A549 (cell line): ENCODE results near the gene TERF2IP. TPM values are rescaled to one million over a fixed set of nuclear protein-coding genes. Genes with fewer than 3 reads are reported as not detected.

Source experiments
- ATAC-seq, 2 experiments: fragments of 200-7000 bp in 1 of 2; fragments of >200 bp in 1 of 2; cut with Nextera tagmentation in 1 of 2; cut with Tn5 transposase in 1 of 2; 3 replicates each; pipeline versions ENCODE4 v1.8.0 to v1.9.1; 2018 to 2020; ENCODE audit warnings: mild to moderate bottlenecking in 1 of 2, moderate library complexity in 1 of 2
- CTCF ChIA-PET: fragments of 300-600 bp; sonication (Branson Sonifier 250); formaldehyde crosslinking; extraction: SDS; loops from one replicate; lab custom pipeline; 2021; ENCODE audit warnings: antibody characterized with exemption, inconsistent platforms; lab: Yijun Ruan, JAX
- POLR2A ChIA-PET: fragments of 350-600 bp; formaldehyde crosslinking; extraction: SDS; loops from one replicate; lab custom pipeline; 2021; ENCODE audit warnings: antibody characterized with exemption, inconsistent platforms; lab: Yijun Ruan, JAX
- DNase-seq, 2 experiments: peaks; one replicate each; pipeline versions ENCODE4 v3.0.0 to v3.0.0-alpha.2; 2011 to 2016; ENCODE audit warnings: low read depth in 1 of 2, low spot score in 1 of 2
- FAIRE-seq: peaks from 2 replicates; lab custom pipeline; 2011; peaks lifted over from hg19 to GRCh38; lab: Jason Lieb, UNC
- H3K27ac ChIP-seq, 2 experiments: fragments of >200 bp; sonication (Bioruptor Twin); formaldehyde crosslinking; 3 replicates each; pipeline ENCODE4 v1.5.1; 2016 to 2017
- H3K4me1 ChIP-seq: fragments of >200 bp; sonication (Bioruptor Twin); formaldehyde crosslinking; 3 replicates; pipeline ENCODE4 v1.6.1; 2016
- H3K4me2 ChIP-seq: fragments of >200 bp; sonication (Bioruptor Twin); formaldehyde crosslinking; 3 replicates; pipeline ENCODE4 v1.6.1; 2016
- H3K4me3 ChIP-seq: fragments of >200 bp; sonication (Bioruptor Twin); formaldehyde crosslinking; 3 replicates; pipeline ENCODE4 v1.5.1; 2016
- H3K9me3 ChIP-seq: fragments of >200 bp; sonication (Bioruptor Twin); formaldehyde crosslinking; 3 replicates; pipeline ENCODE4 v1.6.1; 2016
- ATOH8 ChIP-seq: fragments of 250-450 bp; sonication (Bioruptor Pico); IDR thresholded peaks from 2 replicates; pipeline ENCODE4 v1.5.0; 2020; ENCODE audit warnings: low read depth, mild to moderate bottlenecking, moderate library complexity
- CTCF ChIP-seq: fragments of >200 bp; sonication (Bioruptor Twin); formaldehyde crosslinking; IDR thresholded peaks from 3 replicates; pipeline ENCODE4 v1.5.1; 2016
- E2F6 ChIP-seq: IDR thresholded peaks from 2 replicates; pipeline ENCODE4 v1.6.1; 2012; ENCODE audit warnings: low read depth, borderline replicate concordance
- EHF ChIP-seq: fragments of 250-450 bp; sonication (Bioruptor Pico); IDR thresholded peaks from 2 replicates; pipeline ENCODE4 v1.5.0; 2020; ENCODE audit warnings: mild to moderate bottlenecking
- EHMT2 ChIP-seq: fragments of 200-600 bp; sonication (generic); IDR thresholded peaks from 2 replicates; pipeline ENCODE4 v1.6.1; 2016; ENCODE audit warnings: antibody characterized with exemption, low read depth, mild to moderate bottlenecking, moderate library complexity
- FOSB ChIP-seq: fragments of 250-450 bp; sonication (Bioruptor Pico); IDR thresholded peaks from 2 replicates; pipeline ENCODE4 v1.5.0; 2020; ENCODE audit warnings: mild to moderate bottlenecking, moderate library complexity
- FOSL2 ChIP-seq, 2 experiments: fragments of 450-650 bp in 1 of 2; fragments of >200 bp in 1 of 2; sonication (Bioruptor Twin) in 1 of 2; formaldehyde crosslinking; IDR thresholded peaks; 2 replicates each; pipeline versions ENCODE4 v1.5.0 to v1.6.1; 2016 to 2020; ENCODE audit warnings: mild to moderate bottlenecking in 1 of 2, moderate library complexity in 1 of 2
- HDAC2 ChIP-seq: fragments of 200-600 bp; sonication (generic); IDR thresholded peaks from 2 replicates; pipeline ENCODE4 v1.6.1; 2016
- HEYL ChIP-seq: fragments of 250-450 bp; sonication (Bioruptor Pico); IDR thresholded peaks from 2 replicates; pipeline ENCODE4 v1.8.0; 2021; ENCODE audit warnings: mild to moderate bottlenecking, moderate library complexity
- HMGXB4 ChIP-seq: fragments of 250-450 bp; sonication (Bioruptor Pico); IDR thresholded peaks from 2 replicates; pipeline ENCODE4 v1.5.0; 2021; ENCODE audit warnings: mild to moderate bottlenecking, moderate library complexity, borderline replicate concordance
- JUN ChIP-seq, 2 experiments: fragments of >200 bp; sonication (Bioruptor Twin); formaldehyde crosslinking; IDR thresholded peaks; 2 replicates in 1 of 2; 3 replicates in 1 of 2; pipeline ENCODE4 v1.6.1; 2016 to 2017
- KDM1A ChIP-seq: fragments of 200-600 bp; sonication (generic); IDR thresholded peaks from 2 replicates; pipeline ENCODE4 v1.6.1; 2016; ENCODE audit warnings: low read depth, mild to moderate bottlenecking
- MAFK ChIP-seq: fragments of 450-650 bp; IDR thresholded peaks from 2 replicates; pipeline ENCODE4 v1.6.1; 2014; ENCODE audit not compliant: partially characterized antibody
- MAX ChIP-seq: IDR thresholded peaks from 2 replicates; pipeline ENCODE4 v1.6.1; 2012
- MAZ ChIP-seq: fragments of 150-350 bp; IDR thresholded peaks from 2 replicates; pipeline ENCODE4 v1.6.1; 2014; ENCODE audit warnings: antibody characterized with exemption, low read depth, low read length, borderline replicate concordance
- MYC ChIP-seq: IDR thresholded peaks from 2 replicates; pipeline ENCODE4 v1.6.1; 2012; ENCODE audit warnings: mild to moderate bottlenecking, inconsistent platforms, low read length, improper control_type of control experiment, borderline replicate concordance
- NFE2L2 ChIP-seq: fragments of 150-350 bp; conservative IDR thresholded peaks from 2 replicates; pipeline ENCODE4 v1.6.1; 2014; ENCODE audit warnings: low read length
- NR3C1 ChIP-seq: fragments of >200 bp; sonication (Bioruptor Twin); formaldehyde crosslinking; IDR thresholded peaks from 3 replicates; pipeline ENCODE4 v1.6.1; 2017
- PBX3 ChIP-seq: IDR thresholded peaks from 2 replicates; pipeline ENCODE4 v1.6.1; 2012
- POLR2A ChIP-seq: IDR thresholded peaks from 2 replicates; pipeline ENCODE4 v1.6.1; 2012; ENCODE audit warnings: mild to moderate bottlenecking, low read length
- RAD21 ChIP-seq, 2 experiments: fragments of >200 bp in 1 of 2; sonication (Bioruptor Twin) in 1 of 2; formaldehyde crosslinking in 1 of 2; IDR thresholded peaks in 1 of 2; conservative IDR thresholded peaks in 1 of 2; 2 replicates in 1 of 2; 3 replicates in 1 of 2; pipeline ENCODE4 v1.6.1; 2012 to 2018; ENCODE audit warnings: inconsistent platforms in 1 of 2
- RARB ChIP-seq: fragments of 250-450 bp; sonication (Bioruptor Pico); IDR thresholded peaks from 2 replicates; pipeline ENCODE4 v1.8.0; 2021; ENCODE audit warnings: mild to moderate bottlenecking, moderate library complexity
- RFX5 ChIP-seq: fragments of 450-650 bp; IDR thresholded peaks from 2 replicates; pipeline ENCODE4 v1.7.1; 2014; ENCODE audit warnings: antibody characterized with exemption, mild to moderate bottlenecking, moderate library complexity
- RNF2 ChIP-seq: fragments of 200-600 bp; sonication (generic); IDR thresholded peaks from 2 replicates; pipeline ENCODE4 v1.6.1; 2016; ENCODE audit warnings: low read depth, mild to moderate bottlenecking, antibody characterized with exemption, moderate library complexity, borderline replicate concordance
- USF2 ChIP-seq: fragments of 450-650 bp; IDR thresholded peaks from 2 replicates; pipeline ENCODE4 v1.6.1; 2014; ENCODE audit warnings: antibody characterized with exemption
- ZC3H11A ChIP-seq: fragments of 450-650 bp; IDR thresholded peaks from 2 replicates; pipeline ENCODE4 v1.6.1; 2014; ENCODE audit warnings: antibody characterized with exemption, mild to moderate bottlenecking
- ZFP36 ChIP-seq: fragments of 450-650 bp; IDR thresholded peaks from 2 replicates; pipeline ENCODE4 v1.6.1; 2014; ENCODE audit warnings: borderline replicate concordance; ENCODE audit not compliant: partially characterized antibody
- ZNF302 ChIP-seq: fragments of 250-450 bp; sonication (Bioruptor Pico); IDR thresholded peaks from 2 replicates; pipeline ENCODE4 v1.9.0; 2021; ENCODE audit warnings: inconsistent platforms, mild to moderate bottlenecking, moderate library complexity
- WGBS: methylation state at CpG from one replicate; pipeline ENCODE4 v1.1.6; 2017; ENCODE audit errors: missing lambda C conversion rate; 5-methylcytosine and 5-hydroxymethylcytosine counted together
- polyA plus RNA-seq, 4 experiments: library from polyadenylated mRNA; depleted of rRNA in 3 of 4; stranded (reverse); fragments of >200 nt; fragmentation: RNase III in 1 of 4; extraction: RNeasy Plus Mini Kit Qiagen cat#74134 plus additional on column Dnase treatment in 1 of 4; gene quantifications; 2 replicates in 3 of 4; 3 replicates in 1 of 4; pipeline ENCODE4 v1.2.3, GENCODE V29; 2011 to 2017

TERF2IP gene
- polyA plus RNA-seq, 2 of the 4 experiments (the other 2 are of a cell fraction), result 26.7 to 37.9 TPM

- Histone ChIP-seq H3K9me3 (no peaks in the 10 kb centered on the region), H3K27ac (no peak overlapping the region), H3K4me3 (no peak overlapping the region), H3K4me2 (no peak overlapping the region), H3K4me1 (no peaks in the 10 kb centered on the region)
- FAIRE-seq (no peak), DNase-seq (no peak), ATAC-seq (no peak)
- ChIA-PET CTCF (interaction anchor here (0.6 kb wide), 1 partner anchor 30 kb away, joined by 3 read pairs; no protein-coding TSS in a partner anchor), POLR2A (interaction anchor here (0.6 kb wide), 1 partner anchor 1145 kb away, joined by 6 read pairs; no protein-coding TSS in a partner anchor)
- WGBS, result 21% methylated on average over 2 of the region's 2 CpGs
- TF ChIP-seq HMGXB4 (CRISPR knock-in tag), result no peak
- TF ChIP-seq HEYL, result no peak
- no peak for TF ChIP-seq POLR2A
- TF ChIP-seq MAX, result no peak
- TF ChIP-seq USF2, result no peak
- no peak for TF ChIP-seq NR3C1
- no peak for TF ChIP-seq HDAC2
- TF ChIP-seq EHF (CRISPR knock-in tag), result no peak
- no peak for TF ChIP-seq JUN (IDR thresholded peaks at IDR 0.05)
- TF ChIP-seq MYC, result no peak
- no peak for TF ChIP-seq RAD21 (conservative IDR thresholded peaks at IDR 0.05 in 1 of 2, IDR thresholded peaks at IDR 0.05 in 1 of 2)
- TF ChIP-seq PBX3, result no peak
- TF ChIP-seq ZNF302 (CRISPR knock-in tag), result no peak
- no peak for TF ChIP-seq FOSB (CRISPR knock-in tag)
- TF ChIP-seq MAZ, result no peak
- no peak for TF ChIP-seq ZC3H11A
Observed at GRCh38 chr16:75702242-75702641, 54.7 kb downstream of the TERF2IP start.

- H3K4me3 ChIP-seq, result no peak overlapping the region
- WGBS, result 58% methylated on average over 4 of the region's 4 CpGs
- DNase-seq (no peak), FAIRE-seq (no peak), ATAC-seq (no peak)
- no peak overlapping the region for H3K27ac ChIP-seq
- ChIA-PET CTCF (no interaction called here), POLR2A (no interaction called here)
- no peaks in the 10 kb centered on the region for H3K9me3 ChIP-seq
- TF ChIP-seq RARB (CRISPR knock-in tag) (no peak), RFX5 (no peak), KDM1A (no peak), EHF (CRISPR knock-in tag) (no peak), NFE2L2 (no peak), MYC (no peak), MAZ (no peak), ATOH8 (no peak), EHMT2 (no peak), POLR2A (no peak), MAFK (no peak), ZFP36 (no peak), E2F6 (no peak), MAX (no peak), FOSL2 (IDR thresholded peaks at IDR 0.05) (no peak), FOSL2 (CRISPR knock-in tag; IDR thresholded peaks at IDR 0.05) (no peak), RNF2 (no peak), CTCF (no peak)
- TF ChIP-seq, all 56 proteins: peak for 0
- no peak overlapping the region for H3K4me2 ChIP-seq
- H3K4me1 ChIP-seq, result no peaks in the 10 kb centered on the region
Observed at GRCh38 chr16:75703306-75703705, 55.7 kb downstream of the TERF2IP start.
